OCI-LY1 (cell line): Measurements from ENCODE around the gene ICAM4.
A peak's percentile ranks its signal among the peaks of the same experiment; 100 is the strongest.
"Not testable (repeated sequence)": the region's sequence is repeated elsewhere in the genome, so short reads cannot be mapped to it uniquely, and the experiment has no call there.

Experiments
- H2AFZ ChIP-seq: fragments of 200-600 bp; sonication (generic), shearing (Covaris generic); 2 replicates; pipeline ENCODE4 v1.6.0; 2014; ENCODE audit warnings: antibody characterized with exemption, mild to moderate bottlenecking, low read length
- H3F3A ChIP-seq: fragments of 200-600 bp; sonication (generic), shearing (Covaris generic); 2 replicates; pipeline ENCODE4 v1.6.0; 2014; ENCODE audit warnings: mild to moderate bottlenecking, antibody characterized with exemption, low read length, moderate library complexity; ENCODE audit not compliant: insufficient read depth
- H3K27ac ChIP-seq: fragments of 200-600 bp; sonication (generic); 2 replicates; pipeline ENCODE4 v1.5.1; 2014; ENCODE audit warnings: low read length, mixed run types, mild to moderate bottlenecking, low read depth; ENCODE audit not compliant: poor library complexity, severe bottlenecking
- H3K27me3 ChIP-seq: fragments of 200-600 bp; sonication (generic); 2 replicates; pipeline ENCODE4 v1.6.0; 2014; ENCODE audit warnings: antibody characterized with exemption, mild to moderate bottlenecking, low read length, moderate library complexity; ENCODE audit not compliant: insufficient read depth
- H3K36me3 ChIP-seq: fragments of 200-600 bp; sonication (generic); 2 replicates; pipeline ENCODE4 v1.6.1; 2014; ENCODE audit warnings: mild to moderate bottlenecking, antibody characterized with exemption, low read length, moderate library complexity, mixed read lengths; ENCODE audit not compliant: insufficient read depth
- H3K4me1 ChIP-seq: fragments of 200-600 bp; sonication (generic); 2 replicates; pipeline ENCODE4 v1.5.1; 2014; ENCODE audit warnings: mild to moderate bottlenecking, low read length, moderate library complexity; ENCODE audit not compliant: insufficient read depth, severe bottlenecking
- H3K4me2 ChIP-seq: fragments of 200-600 bp; sonication (generic), shearing (Covaris generic); 2 replicates; pipeline ENCODE4 v1.6.1; 2014; ENCODE audit warnings: low read length
- H3K4me3 ChIP-seq: fragments of 200-600 bp; sonication (generic); 2 replicates; pipeline ENCODE4 v1.5.1; 2014; ENCODE audit warnings: low read length, low read depth, mild to moderate bottlenecking, mixed read lengths; ENCODE audit not compliant: poor library complexity, severe bottlenecking
- H3K79me2 ChIP-seq: fragments of 200-600 bp; shearing (Covaris generic); 2 replicates; pipeline ENCODE4 v1.6.1; 2016; ENCODE audit warnings: mixed run types, low read length, mixed read lengths; ENCODE audit not compliant: insufficient read depth
- H3K9ac ChIP-seq: fragments of 200-600 bp; sonication (generic), shearing (Covaris generic); 2 replicates; pipeline ENCODE4 v1.6.1; 2014; ENCODE audit warnings: mild to moderate bottlenecking, low read length, mixed read lengths
- H3K9me2 ChIP-seq: fragments of 200-600 bp; sonication (generic), shearing (Covaris generic); 2 replicates; pipeline ENCODE4 v1.6.1; 2014; ENCODE audit warnings: low read depth, mild to moderate bottlenecking, low read length, mixed read lengths
- H3K9me3 ChIP-seq: fragments of 200-600 bp; shearing (Covaris generic); 2 replicates; pipeline ENCODE4 v1.6.1; 2014; ENCODE audit warnings: low read length, mixed read lengths
- H4K20me1 ChIP-seq: fragments of 200-600 bp; sonication (generic), shearing (Covaris generic); 2 replicates; pipeline ENCODE4 v1.6.0; 2016; ENCODE audit warnings: mild to moderate bottlenecking, low read length; ENCODE audit not compliant: insufficient read depth
- EZH2 ChIP-seq: fragments of 200-600 bp; sonication (generic), shearing (Covaris generic); IDR thresholded peaks from 2 replicates; pipeline ENCODE4 v1.8.0; 2017; ENCODE audit warnings: borderline replicate concordance, mixed run types, mild to moderate bottlenecking, antibody characterized with exemption, low read length, moderate library complexity, mixed read lengths
- TF ChIP-seq, protein P1 (sequence below): fragments of 200-600 bp; sonication (generic), shearing (Covaris generic); IDR thresholded peaks from 2 replicates; pipeline ENCODE4 v1.5.1; 2017; ENCODE audit warnings: mild to moderate bottlenecking, antibody characterized with exemption, low read length, moderate library complexity, mixed read lengths

The ICAM4 gene

DNA sequence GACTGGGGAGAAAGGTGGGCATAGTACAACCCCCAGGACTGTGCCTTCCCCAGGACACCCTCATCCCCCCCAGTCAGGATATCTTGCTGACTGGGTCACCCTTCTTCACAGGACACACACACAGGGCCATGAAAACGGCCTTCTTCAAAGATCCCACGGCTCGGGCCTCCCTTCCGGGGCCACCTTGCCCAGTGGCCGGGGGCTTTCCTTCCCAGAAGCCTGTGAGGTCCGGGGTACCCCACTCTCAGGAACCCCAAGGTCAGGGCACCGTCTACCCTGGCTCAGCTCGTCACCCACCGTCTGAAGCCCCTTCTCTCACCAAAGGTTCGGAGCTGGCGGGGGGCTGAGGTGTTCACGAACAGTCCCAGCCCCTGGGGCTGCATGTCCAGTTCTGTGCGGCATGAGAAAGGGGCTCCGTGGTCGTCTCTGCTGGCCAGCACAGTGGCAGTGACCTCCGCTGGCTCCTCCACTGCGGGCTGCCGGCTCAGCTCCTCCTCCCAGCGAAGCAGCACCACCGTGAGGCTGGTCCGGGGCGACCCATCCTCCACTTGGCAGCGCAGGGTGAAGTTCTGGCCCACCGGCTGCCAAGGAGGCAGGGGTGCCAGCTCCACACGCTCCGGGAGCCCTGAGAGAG is 48.7 kb downstream of the ICAM4 start:
- Histone ChIP-seq H3K9ac (no peak overlapping the region), H2AFZ (no peak overlapping the region), H3K4me3 (no peak overlapping the region), H3K27ac (no peak overlapping the region), H3K27me3 (no peaks in the 10 kb centered on the region), H3K9me3 (no peaks in the 10 kb centered on the region), H3K79me2 (peaks cover 14% of the 10 kb centered on the region), H3K36me3 (peaks cover 15% of the 10 kb centered on the region; the same call in 1 of the 2 replicates), H4K20me1 (no peaks in the 10 kb centered on the region), H3K4me2 (peak overlapping the region; percentile 92; the same call in 1 of the 2 replicates), H3F3A (no peaks in the 10 kb centered on the region), H3K9me2 (no peaks in the 10 kb centered on the region), H3K4me1 (peaks cover 48% of the 10 kb centered on the region)
- no peak for TF ChIP-seq EZH2
- TF ChIP-seq, protein P1, sequence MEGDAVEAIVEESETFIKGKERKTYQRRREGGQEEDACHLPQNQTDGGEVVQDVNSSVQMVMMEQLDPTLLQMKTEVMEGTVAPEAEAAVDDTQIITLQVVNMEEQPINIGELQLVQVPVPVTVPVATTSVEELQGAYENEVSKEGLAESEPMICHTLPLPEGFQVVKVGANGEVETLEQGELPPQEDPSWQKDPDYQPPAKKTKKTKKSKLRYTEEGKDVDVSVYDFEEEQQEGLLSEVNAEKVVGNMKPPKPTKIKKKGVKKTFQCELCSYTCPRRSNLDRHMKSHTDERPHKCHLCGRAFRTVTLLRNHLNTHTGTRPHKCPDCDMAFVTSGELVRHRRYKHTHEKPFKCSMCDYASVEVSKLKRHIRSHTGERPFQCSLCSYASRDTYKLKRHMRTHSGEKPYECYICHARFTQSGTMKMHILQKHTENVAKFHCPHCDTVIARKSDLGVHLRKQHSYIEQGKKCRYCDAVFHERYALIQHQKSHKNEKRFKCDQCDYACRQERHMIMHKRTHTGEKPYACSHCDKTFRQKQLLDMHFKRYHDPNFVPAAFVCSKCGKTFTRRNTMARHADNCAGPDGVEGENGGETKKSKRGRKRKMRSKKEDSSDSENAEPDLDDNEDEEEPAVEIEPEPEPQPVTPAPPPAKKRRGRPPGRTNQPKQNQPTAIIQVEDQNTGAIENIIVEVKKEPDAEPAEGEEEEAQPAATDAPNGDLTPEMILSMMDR, result no peak

DNA sequence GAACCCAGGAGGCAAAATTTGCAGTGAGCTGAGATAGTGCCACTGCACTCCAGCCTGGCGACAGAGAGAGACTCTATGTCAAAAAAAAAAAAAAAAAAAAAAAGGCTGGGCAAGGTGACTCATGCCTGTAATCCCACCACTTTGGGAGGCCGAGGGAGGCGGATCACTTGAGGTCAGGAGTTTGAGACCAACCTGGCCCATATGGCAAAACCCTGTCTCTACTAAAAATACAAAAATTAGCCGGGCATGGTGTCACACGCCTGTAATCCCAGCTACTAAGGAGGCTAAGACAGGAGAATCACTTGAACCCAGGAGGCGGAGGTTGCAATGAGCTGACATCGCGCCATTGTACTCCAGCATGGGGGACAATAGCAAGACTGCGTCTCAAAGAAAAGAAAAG is 50.0 kb downstream of the ICAM4 start:
- H2AFZ ChIP-seq, H3K27ac ChIP-seq, H3K36me3 ChIP-seq, H3K9me3 ChIP-seq, H3K4me3 ChIP-seq, H4K20me1 ChIP-seq, H3K9me2 ChIP-seq, H3K27me3 ChIP-seq, H3F3A ChIP-seq, H3K9ac ChIP-seq, H3K4me2 ChIP-seq: not testable (repeated sequence)
- Histone ChIP-seq H3K4me1 (peaks cover 44% of the 10 kb centered on the region), H3K79me2 (peaks cover 11% of the 10 kb centered on the region)
